Non-pigmented ciliary epithelial cell (primary cell): ENCODE results near the gene ARHGAP4.
A peak's percentile ranks its signal among the peaks of the same experiment; 100 is the strongest.

Source experiments
- DNase-seq: peaks from one replicate; pipeline ENCODE4 v3.0.0-alpha.2; 2010; ENCODE audit warnings: low read depth

Gene ARHGAP4

GRCh38 chrX:153945956-153946943 is 20.2 kb upstream of the ARHGAP4 start:
- DNase-seq = no peak

GRCh38 chrX:153944800-153945150 is 18.7 kb upstream of the ARHGAP4 start:
- DNase-seq = no peak

- DNase-seq = no peak
These were observed 18.2 kb upstream of the ARHGAP4 start, which contains the start of gene RENBP for GRCh38 chrX:153944140-153944799. Gene RENBP, minus strand, starts transcription at chrX:153944643. Its CDS starts 33 bp downstream, at chrX:153944610.

- DNase-seq = no peak
These were observed 15.5 kb upstream of the ARHGAP4 start for GRCh38 chrX:153941336-153942252.

- no peak for DNase-seq
These were observed 13.5 kb upstream of the ARHGAP4 start for GRCh38 chrX:153939573-153939972.

- no peak for DNase-seq
These were observed 12.2 kb upstream of the ARHGAP4 start for GRCh38 chrX:153938226-153938786.

GRCh38 chrX:153937056-153937455 is 11.0 kb upstream of the ARHGAP4 start:
- DNase-seq = no peak

GRCh38 chrX:153935326-153935851 is 9.3 kb upstream of the ARHGAP4 start:
- DNase-seq = no peak

GRCh38 chrX:153934762-153935325 is 8.8 kb upstream of the ARHGAP4 start, which contains the start of gene NAA10:
Gene NAA10, minus strand, starts transcription at chrX:153935037. Its CDS starts 133 bp downstream, at chrX:153934904.
- DNase-seq = no peak

- no peak for DNase-seq
These were observed 8.2 kb upstream of the ARHGAP4 start for GRCh38 chrX:153934148-153934761.

GRCh38 chrX:153933748-153934147 is 7.7 kb upstream of the ARHGAP4 start:
- DNase-seq = no peak

GRCh38 chrX:153932220-153932915 is 6.3 kb upstream of the ARHGAP4 start:
- no peak for DNase-seq

- no peak for DNase-seq
These were observed 5.7 kb upstream of the ARHGAP4 start for GRCh38 chrX:153931748-153932147.

- DNase-seq = no peak
These were observed 5.1 kb upstream of the ARHGAP4 start for GRCh38 chrX:153931151-153931550.

GRCh38 chrX:153930011-153930910 is 4.2 kb upstream of the ARHGAP4 start:
- no peak for DNase-seq

- no peak for DNase-seq
These were observed 3.5 kb upstream of the ARHGAP4 start for GRCh38 chrX:153929576-153929975.

GRCh38 chrX:153928846-153929245 is 2.8 kb upstream of the ARHGAP4 start:
- no peak for DNase-seq

- peak; percentile 87 for DNase-seq
These were observed 2.1 kb upstream of the ARHGAP4 start for GRCh38 chrX:153927922-153928760.
